ENCODE data around the gene NAMPT.

NAMPT gene

DNA sequence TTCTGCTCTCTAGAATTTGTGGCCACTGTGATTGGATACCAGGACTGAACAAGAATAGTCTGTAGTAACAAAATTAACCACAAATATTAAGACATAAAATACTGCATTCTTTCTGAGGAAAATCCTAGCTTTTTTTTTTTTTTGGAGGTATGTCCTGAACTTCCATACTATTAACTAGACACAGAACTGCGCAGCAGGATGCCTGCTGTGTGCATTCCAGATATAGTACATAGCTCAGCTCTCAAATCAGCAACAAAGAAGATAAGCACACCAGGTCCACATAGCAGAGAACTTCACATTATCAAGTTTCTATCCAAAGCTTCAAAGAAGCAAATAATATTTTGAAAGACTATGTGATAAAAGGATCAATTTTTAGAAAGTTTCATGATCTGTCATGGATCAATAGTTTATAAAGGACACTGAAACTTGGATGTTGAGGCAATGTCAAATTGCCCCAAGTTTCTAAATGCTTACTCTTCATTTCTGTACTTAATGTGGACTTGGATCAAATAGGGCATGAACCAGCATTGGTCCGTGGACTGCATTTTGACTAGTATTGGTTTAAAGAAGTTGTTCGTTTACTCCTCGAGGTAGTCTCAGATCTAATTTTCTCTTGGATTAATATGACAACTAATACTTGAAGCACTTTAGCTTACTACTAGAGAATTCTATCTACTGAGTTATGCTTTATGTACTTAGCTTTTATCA lies 15.4 kb downstream of the NAMPT start:
- H3K27ac ChIP-seq (ENCODE audit: low read length): no peak overlapping the region
- H3K4me1 ChIP-seq (ENCODE audit: control insufficient read depth, low read depth, low read length): no peaks in the 10 kb centered on the region
- H3K9ac ChIP-seq (ENCODE audit: low read length): no peak overlapping the region
- no peak overlapping the region for H3K4me3 ChIP-seq (ENCODE audit: low read length)
- no peaks in the 10 kb centered on the region for H3K9me3 ChIP-seq (ENCODE audit: control insufficient read depth, low read depth, low read length)
- H3K27me3 ChIP-seq (ENCODE audit: control insufficient read depth, insufficient read depth, low read length): no peaks in the 10 kb centered on the region
- peaks cover 90% of the 10 kb centered on the region for H3K36me3 ChIP-seq (ENCODE audit: control insufficient read depth, low read depth, low read length)

DNA sequence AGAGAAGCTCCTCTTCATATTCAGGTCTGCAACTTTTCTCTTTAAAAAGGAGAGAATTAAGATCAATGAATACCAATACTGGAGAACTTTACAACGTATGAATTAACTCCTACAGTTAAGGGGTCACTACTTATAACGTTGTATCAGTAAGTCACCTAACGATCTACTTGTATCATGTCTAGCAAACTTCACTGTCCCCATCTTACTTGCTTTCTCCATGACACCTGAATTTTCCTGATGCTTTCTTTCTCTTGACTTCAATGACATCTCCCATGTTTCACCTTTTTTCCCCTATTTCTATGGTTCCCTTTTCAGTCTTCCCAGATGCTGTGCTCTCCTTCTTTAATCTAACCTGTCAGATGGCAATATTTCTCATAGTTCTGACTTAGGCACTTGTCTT lies 19.6 kb downstream of the NAMPT start:
- H3K9me3 ChIP-seq (ENCODE audit: control insufficient read depth, low read depth, low read length): no peaks in the 10 kb centered on the region
- H3K9ac ChIP-seq (ENCODE audit: low read length): no peak overlapping the region
- H3K4me1 ChIP-seq (ENCODE audit: control insufficient read depth, low read depth, low read length): no peaks in the 10 kb centered on the region
- H3K27ac ChIP-seq (ENCODE audit: low read length): no peak overlapping the region
- no peaks in the 10 kb centered on the region for H3K27me3 ChIP-seq (ENCODE audit: control insufficient read depth, insufficient read depth, low read length)
- peaks cover 84% of the 10 kb centered on the region for H3K36me3 ChIP-seq (ENCODE audit: control insufficient read depth, low read depth, low read length)
- no peak overlapping the region for H3K4me3 ChIP-seq (ENCODE audit: low read length)

DNA sequence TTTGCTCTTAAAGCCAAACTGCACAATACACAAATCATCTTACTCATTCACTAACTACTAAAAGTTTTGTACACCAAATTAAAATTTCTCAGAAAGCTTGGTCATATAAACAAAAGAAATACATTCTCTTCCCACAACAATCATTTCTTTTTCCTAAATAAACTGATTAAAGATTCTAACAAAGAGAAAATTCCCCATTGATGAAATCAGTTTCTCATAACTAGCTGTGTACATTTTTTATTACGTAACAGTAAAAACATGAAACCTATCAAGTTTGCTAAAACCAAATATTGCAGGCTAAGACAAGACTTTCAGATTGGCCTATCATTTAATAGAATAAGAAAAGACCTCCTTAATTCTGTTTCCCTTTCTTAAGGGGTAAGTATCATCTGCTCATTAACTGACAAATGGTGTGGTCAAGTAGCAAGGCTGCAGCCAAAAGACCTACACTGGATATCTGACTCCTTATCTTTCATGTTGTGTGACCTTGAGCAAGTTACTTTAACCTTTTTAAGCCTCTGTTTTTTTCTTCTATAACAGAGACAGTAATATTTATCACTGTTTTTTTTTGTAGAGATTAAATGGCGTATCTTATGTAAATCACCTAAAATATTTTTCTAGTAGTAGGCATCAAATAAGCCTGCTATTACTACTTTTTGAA lies 22.4 kb downstream of the NAMPT start:
- no peak overlapping the region for H3K9ac ChIP-seq (ENCODE audit: low read length)
- H3K9me3 ChIP-seq (ENCODE audit: control insufficient read depth, low read depth, low read length): no peaks in the 10 kb centered on the region
- no peaks in the 10 kb centered on the region for H3K4me1 ChIP-seq (ENCODE audit: control insufficient read depth, low read depth, low read length)
- peaks cover 87% of the 10 kb centered on the region for H3K36me3 ChIP-seq (ENCODE audit: control insufficient read depth, low read depth, low read length)
- no peaks in the 10 kb centered on the region for H3K27me3 ChIP-seq (ENCODE audit: control insufficient read depth, insufficient read depth, low read length)
- no peak overlapping the region for H3K4me3 ChIP-seq (ENCODE audit: low read length)
- no peak overlapping the region for H3K27ac ChIP-seq (ENCODE audit: low read length)

DNA sequence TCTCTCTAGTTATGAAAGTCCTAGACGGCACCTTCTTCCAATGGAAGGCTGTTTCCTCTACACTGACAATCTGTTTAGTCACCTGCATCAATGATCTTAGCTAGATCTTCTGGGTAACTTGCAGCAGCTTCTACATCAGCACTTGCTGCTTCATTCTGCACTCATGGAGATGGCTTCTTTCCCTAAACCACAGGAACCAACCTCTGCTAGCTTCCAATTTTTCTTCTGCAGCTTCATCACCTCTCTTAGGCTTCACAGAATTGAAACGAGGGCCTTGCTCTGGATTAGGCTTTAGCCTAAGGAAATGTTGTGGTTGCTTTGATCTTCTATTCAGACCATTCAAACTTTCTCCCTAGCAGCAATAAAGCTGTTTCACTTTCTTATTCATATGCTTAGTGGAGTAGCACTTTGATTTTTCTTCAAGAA lies 24.6 kb downstream of the NAMPT start:
- Histone ChIP-seq H3K9me3 (ENCODE audit: control insufficient read depth, low read depth, low read length) (no peaks in the 10 kb centered on the region), H3K4me1 (ENCODE audit: control insufficient read depth, low read depth, low read length) (no peaks in the 10 kb centered on the region), H3K36me3 (ENCODE audit: control insufficient read depth, low read depth, low read length) (peaks cover 79% of the 10 kb centered on the region), H3K27me3 (ENCODE audit: control insufficient read depth, insufficient read depth, low read length) (no peaks in the 10 kb centered on the region), H3K27ac (ENCODE audit: low read length) (no peak overlapping the region), H3K9ac (ENCODE audit: low read length) (no peak overlapping the region), H3K4me3 (ENCODE audit: low read length) (no peak overlapping the region)

DNA sequence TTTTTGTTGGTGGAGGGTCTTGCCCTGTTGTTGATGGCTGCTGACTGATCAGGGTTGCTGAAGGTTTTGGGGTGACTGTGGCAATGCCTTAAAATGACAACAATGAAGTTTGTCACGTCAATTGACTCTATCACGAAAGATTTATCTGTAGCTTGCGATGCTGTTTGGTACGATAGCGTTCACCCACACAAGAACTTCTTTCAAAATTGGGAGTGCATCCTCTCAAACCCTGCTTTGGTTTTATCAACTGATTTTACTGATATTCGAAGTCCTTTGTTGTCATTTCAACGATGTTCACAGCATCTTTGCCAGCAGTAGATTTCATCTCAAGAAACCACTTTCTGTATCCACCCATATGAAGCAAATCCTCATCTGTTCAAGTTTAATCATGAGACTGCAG lies 26.0 kb downstream of the NAMPT start:
- Histone ChIP-seq H3K27ac (ENCODE audit: low read length) (no peak overlapping the region), H3K27me3 (ENCODE audit: control insufficient read depth, insufficient read depth, low read length) (no peaks in the 10 kb centered on the region), H3K9me3 (ENCODE audit: control insufficient read depth, low read depth, low read length) (no peaks in the 10 kb centered on the region), H3K4me1 (ENCODE audit: control insufficient read depth, low read depth, low read length) (no peaks in the 10 kb centered on the region), H3K9ac (ENCODE audit: low read length) (no peak overlapping the region), H3K4me3 (ENCODE audit: low read length) (no peak overlapping the region), H3K36me3 (ENCODE audit: control insufficient read depth, low read depth, low read length) (peaks cover 81% of the 10 kb centered on the region)

DNA sequence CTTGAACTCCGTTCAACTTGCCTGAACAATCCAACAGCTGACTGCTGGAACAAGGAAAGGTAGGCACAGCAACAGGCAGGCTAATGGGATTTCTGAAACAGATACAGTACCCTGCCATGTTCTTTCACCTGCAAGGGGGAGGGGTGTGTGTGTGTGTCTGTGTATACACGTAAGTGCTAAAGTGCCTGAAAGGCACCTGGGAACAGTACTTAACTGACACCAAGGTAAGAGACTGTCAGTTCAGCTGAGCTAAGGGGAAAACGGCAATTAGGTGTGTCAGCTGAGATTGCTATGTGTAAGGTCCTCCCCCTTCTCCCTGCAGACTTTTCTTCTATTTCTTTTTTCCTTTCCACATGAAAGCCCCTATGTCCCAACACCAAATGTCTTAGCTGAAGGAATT lies 27.0 kb downstream of the NAMPT start:
- no peak overlapping the region for H3K9ac ChIP-seq (ENCODE audit: low read length)
- H3K4me3 ChIP-seq (ENCODE audit: low read length): no peak overlapping the region
- no peaks in the 10 kb centered on the region for H3K9me3 ChIP-seq (ENCODE audit: control insufficient read depth, low read depth, low read length)
- no peak overlapping the region for H3K27ac ChIP-seq (ENCODE audit: low read length)
- no peaks in the 10 kb centered on the region for H3K4me1 ChIP-seq (ENCODE audit: control insufficient read depth, low read depth, low read length)
- peaks cover 75% of the 10 kb centered on the region for H3K36me3 ChIP-seq (ENCODE audit: control insufficient read depth, low read depth, low read length)
- no peaks in the 10 kb centered on the region for H3K27me3 ChIP-seq (ENCODE audit: control insufficient read depth, insufficient read depth, low read length)

DNA sequence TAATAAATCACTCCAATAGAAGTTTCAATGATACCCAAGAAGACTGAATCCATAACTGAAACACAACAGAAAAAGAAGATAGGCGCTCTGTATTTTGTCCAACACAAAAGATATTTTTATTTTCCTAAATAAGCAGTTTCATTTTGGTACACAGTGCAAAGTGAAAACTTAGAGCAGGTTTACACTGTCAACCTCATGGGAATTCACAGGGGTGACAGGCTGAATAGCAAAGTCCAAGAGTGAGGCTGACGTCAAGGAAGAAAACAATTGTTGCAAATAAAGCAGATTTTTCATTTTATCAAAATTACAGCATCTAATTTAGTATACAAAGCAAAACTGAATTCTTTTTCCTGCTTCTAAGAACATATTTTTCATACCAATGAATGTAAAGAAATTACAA lies 28.6 kb downstream of the NAMPT start:
- Histone ChIP-seq H3K36me3 (ENCODE audit: control insufficient read depth, low read depth, low read length) (peaks cover 81% of the 10 kb centered on the region), H3K9ac (ENCODE audit: low read length) (no peak overlapping the region), H3K4me3 (ENCODE audit: low read length) (no peak overlapping the region), H3K9me3 (ENCODE audit: control insufficient read depth, low read depth, low read length) (no peaks in the 10 kb centered on the region), H3K27ac (ENCODE audit: low read length) (no peak overlapping the region), H3K27me3 (ENCODE audit: control insufficient read depth, insufficient read depth, low read length) (no peaks in the 10 kb centered on the region), H3K4me1 (ENCODE audit: control insufficient read depth, low read depth, low read length) (no peaks in the 10 kb centered on the region)

DNA sequence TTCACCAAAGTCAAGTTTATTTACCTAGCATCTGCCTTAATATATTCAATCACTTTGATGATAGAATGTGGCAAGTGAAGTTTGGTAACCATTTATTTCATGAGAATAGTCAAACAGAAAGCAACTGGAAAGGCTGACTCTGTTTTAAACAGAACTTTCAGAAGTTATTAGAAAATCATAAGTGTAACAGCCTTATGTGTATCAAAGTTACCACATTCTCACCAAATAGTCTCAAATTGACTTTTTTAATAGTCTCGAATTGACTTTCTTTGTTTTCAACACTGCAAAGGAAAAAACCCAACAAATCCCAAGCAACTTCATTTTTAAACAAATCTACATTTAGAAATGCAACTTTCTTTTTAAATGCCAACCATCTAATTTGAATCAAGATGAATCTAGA lies 29.5 kb downstream of the NAMPT start:
- Histone ChIP-seq H3K9me3 (ENCODE audit: control insufficient read depth, low read depth, low read length) (no peaks in the 10 kb centered on the region), H3K4me1 (ENCODE audit: control insufficient read depth, low read depth, low read length) (no peaks in the 10 kb centered on the region), H3K36me3 (ENCODE audit: control insufficient read depth, low read depth, low read length) (peaks cover 75% of the 10 kb centered on the region), H3K9ac (ENCODE audit: low read length) (no peak overlapping the region), H3K4me3 (ENCODE audit: low read length) (no peak overlapping the region), H3K27me3 (ENCODE audit: control insufficient read depth, insufficient read depth, low read length) (no peaks in the 10 kb centered on the region), H3K27ac (ENCODE audit: low read length) (no peak overlapping the region)

DNA sequence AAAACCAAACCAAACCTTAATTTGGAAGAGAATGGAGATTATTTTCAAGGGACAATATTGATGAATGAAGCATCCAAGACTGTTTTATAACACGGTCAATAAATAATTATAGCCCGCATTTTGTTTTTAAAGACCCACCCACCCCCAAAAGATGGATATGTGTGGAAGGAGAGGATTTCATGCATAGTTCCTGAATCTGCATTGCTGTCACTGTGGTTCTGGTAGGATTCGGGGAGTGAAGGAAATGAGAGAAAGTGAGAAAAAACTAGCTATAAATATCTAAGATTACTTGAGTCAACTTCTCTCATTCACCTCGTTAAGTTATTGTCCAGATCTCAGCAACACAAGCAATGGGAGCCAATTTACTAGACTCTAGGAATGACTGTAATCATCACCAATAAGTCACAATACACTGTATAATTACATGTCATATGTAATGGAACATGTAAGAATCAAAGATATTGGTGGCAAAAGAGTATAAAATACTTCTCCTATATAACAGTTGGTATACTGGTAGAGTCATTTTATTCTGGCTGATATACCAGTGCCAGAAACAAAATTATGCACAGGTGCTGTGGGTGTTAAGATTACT lies 30.2 kb downstream of the NAMPT start:
- no peaks in the 10 kb centered on the region for H3K9me3 ChIP-seq (ENCODE audit: control insufficient read depth, low read depth, low read length)
- no peak overlapping the region for H3K27ac ChIP-seq (ENCODE audit: low read length)
- H3K36me3 ChIP-seq (ENCODE audit: control insufficient read depth, low read depth, low read length): peaks cover 70% of the 10 kb centered on the region
- H3K9ac ChIP-seq (ENCODE audit: low read length): no peak overlapping the region
- no peaks in the 10 kb centered on the region for H3K4me1 ChIP-seq (ENCODE audit: control insufficient read depth, low read depth, low read length)
- no peaks in the 10 kb centered on the region for H3K27me3 ChIP-seq (ENCODE audit: control insufficient read depth, insufficient read depth, low read length)
- H3K4me3 ChIP-seq (ENCODE audit: low read length): no peak overlapping the region

DNA sequence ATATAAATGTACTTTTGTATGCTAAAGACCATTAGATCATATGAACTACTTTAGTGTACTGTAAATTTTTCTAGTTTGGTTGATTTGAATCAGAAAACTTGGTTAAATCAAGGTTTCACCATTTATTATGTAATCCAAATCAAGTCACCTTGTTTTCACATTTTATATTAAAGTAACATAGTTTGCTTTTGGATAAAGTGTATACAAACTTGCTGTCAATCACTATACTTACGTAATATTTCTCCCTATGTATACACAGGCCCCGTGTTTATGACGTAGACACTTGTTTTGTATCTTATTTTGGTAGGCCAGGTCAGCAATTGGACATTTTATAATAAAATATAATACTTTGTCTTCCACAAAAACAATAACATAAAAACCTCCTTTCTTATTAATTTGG lies 32.2 kb downstream of the NAMPT start:
- Histone ChIP-seq H3K9ac (ENCODE audit: low read length) (no peak overlapping the region), H3K9me3 (ENCODE audit: control insufficient read depth, low read depth, low read length) (no peaks in the 10 kb centered on the region), H3K27me3 (ENCODE audit: control insufficient read depth, insufficient read depth, low read length) (no peaks in the 10 kb centered on the region), H3K4me1 (ENCODE audit: control insufficient read depth, low read depth, low read length) (no peaks in the 10 kb centered on the region), H3K36me3 (ENCODE audit: control insufficient read depth, low read depth, low read length) (peaks cover 64% of the 10 kb centered on the region), H3K4me3 (ENCODE audit: low read length) (no peak overlapping the region), H3K27ac (ENCODE audit: low read length) (no peak overlapping the region)

DNA sequence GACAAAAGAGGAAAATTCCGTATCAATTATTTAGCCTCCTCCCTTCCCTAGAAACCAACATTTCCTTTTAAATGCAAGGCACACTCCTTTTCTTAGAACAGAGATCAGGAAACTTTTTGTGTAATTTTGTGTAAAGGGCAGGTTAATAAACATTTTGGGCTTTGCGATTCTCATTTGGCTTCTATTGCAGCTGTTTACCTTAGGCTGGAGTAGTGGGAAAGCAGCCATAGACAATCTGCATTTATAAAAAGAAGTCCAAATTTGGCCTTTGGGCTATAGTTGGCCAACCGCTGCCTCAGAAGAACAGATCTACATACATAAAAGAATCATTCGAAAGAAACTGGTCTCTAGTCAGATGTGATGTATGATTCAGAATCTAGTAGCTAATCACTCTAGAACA lies 35.3 kb downstream of the NAMPT start:
- Histone ChIP-seq H3K4me3 (ENCODE audit: low read length) (no peak overlapping the region), H3K4me1 (ENCODE audit: control insufficient read depth, low read depth, low read length) (no peaks in the 10 kb centered on the region), H3K27ac (ENCODE audit: low read length) (no peak overlapping the region), H3K9ac (ENCODE audit: low read length) (no peak overlapping the region), H3K27me3 (ENCODE audit: control insufficient read depth, insufficient read depth, low read length) (no peaks in the 10 kb centered on the region), H3K9me3 (ENCODE audit: control insufficient read depth, low read depth, low read length) (peaks cover 6% of the 10 kb centered on the region), H3K36me3 (ENCODE audit: control insufficient read depth, low read depth, low read length) (peaks cover 48% of the 10 kb centered on the region)

DNA sequence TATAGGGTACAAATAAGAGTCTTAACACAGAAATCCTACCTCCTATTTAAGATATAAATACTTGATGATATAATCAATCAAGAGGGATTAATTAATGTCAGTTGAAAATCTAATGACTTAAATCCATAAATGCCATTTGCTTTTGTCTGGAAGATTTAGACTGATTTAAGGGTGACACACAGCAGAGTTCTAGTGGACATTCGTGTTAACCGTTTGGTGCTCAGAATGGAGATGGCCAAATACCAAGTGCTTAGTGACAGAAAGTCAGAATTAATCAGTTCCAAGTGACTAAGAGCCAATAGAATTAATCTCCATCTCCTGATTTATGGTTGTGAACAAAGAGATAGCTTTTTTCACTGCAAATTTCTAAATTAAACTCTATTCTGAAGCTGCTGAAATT lies 36.2 kb downstream of the NAMPT start:
- Histone ChIP-seq H3K9me3 (ENCODE audit: control insufficient read depth, low read depth, low read length) (peaks cover 6% of the 10 kb centered on the region), H3K4me1 (ENCODE audit: control insufficient read depth, low read depth, low read length) (no peaks in the 10 kb centered on the region), H3K36me3 (ENCODE audit: control insufficient read depth, low read depth, low read length) (peaks cover 44% of the 10 kb centered on the region), H3K4me3 (ENCODE audit: low read length) (no peak overlapping the region), H3K27me3 (ENCODE audit: control insufficient read depth, insufficient read depth, low read length) (no peaks in the 10 kb centered on the region), H3K9ac (ENCODE audit: low read length) (no peak overlapping the region), H3K27ac (ENCODE audit: low read length) (no peak overlapping the region)

Data from iPS-18a (cell line).